Measurements from ENCODE around the gene SSBP2. TPM values are rescaled to one million over a fixed set of nuclear protein-coding genes. Genes with fewer than 3 reads are reported as not detected.

SSBP2 gene
- total RNA-seq, 2 donors from 2014 or later, result 25.1 to 26.9 TPM

DNA sequence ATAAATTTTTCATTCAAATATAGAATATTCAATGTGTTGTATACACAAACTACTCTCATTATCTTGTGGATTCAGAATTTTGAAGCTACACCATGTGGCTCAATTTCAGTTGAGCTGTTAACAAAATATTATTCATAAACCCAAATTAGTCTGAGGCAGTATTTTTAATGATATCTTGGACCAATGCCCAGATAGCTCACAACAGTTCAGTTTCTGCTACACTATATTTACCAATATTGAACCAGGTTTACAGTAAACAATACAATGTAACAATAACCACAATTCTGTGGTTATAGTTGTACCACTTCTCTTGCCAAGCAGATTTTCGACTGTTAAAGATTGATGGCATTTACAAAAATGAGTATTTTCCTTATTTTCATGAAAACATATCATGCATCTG, 99.9 kb downstream of the SSBP2 start:
- no peak overlapping the region for H3K27ac ChIP-seq
- WGBS, result 73% methylated on average over 1 of the region's 1 CpG
- H3K36me3 ChIP-seq, result no peaks in the 10 kb centered on the region
- DNase-seq (ENCODE audit: low spot score), result no peak
- H3K27me3 ChIP-seq (replicated peaks; ENCODE audit: insufficient read depth), result no peaks in the 10 kb centered on the region
- no peak overlapping the region for H3K4me3 ChIP-seq
- TF ChIP-seq POLR2A (IDR thresholded peaks at IDR 0.05) (no peak), POLR2AphosphoS5 (IDR thresholded peaks at IDR 0.05) (no peak)
- TF ChIP-seq, protein P1, sequence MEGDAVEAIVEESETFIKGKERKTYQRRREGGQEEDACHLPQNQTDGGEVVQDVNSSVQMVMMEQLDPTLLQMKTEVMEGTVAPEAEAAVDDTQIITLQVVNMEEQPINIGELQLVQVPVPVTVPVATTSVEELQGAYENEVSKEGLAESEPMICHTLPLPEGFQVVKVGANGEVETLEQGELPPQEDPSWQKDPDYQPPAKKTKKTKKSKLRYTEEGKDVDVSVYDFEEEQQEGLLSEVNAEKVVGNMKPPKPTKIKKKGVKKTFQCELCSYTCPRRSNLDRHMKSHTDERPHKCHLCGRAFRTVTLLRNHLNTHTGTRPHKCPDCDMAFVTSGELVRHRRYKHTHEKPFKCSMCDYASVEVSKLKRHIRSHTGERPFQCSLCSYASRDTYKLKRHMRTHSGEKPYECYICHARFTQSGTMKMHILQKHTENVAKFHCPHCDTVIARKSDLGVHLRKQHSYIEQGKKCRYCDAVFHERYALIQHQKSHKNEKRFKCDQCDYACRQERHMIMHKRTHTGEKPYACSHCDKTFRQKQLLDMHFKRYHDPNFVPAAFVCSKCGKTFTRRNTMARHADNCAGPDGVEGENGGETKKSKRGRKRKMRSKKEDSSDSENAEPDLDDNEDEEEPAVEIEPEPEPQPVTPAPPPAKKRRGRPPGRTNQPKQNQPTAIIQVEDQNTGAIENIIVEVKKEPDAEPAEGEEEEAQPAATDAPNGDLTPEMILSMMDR (IDR thresholded peaks at IDR 0.05), result no peak
- H3K9me3 ChIP-seq, result no peaks in the 10 kb centered on the region
- intact Hi-C loops (cut with DNase I), result no loop called here
- no peaks in the 10 kb centered on the region for H3K4me1 ChIP-seq (replicated peaks)

DNA sequence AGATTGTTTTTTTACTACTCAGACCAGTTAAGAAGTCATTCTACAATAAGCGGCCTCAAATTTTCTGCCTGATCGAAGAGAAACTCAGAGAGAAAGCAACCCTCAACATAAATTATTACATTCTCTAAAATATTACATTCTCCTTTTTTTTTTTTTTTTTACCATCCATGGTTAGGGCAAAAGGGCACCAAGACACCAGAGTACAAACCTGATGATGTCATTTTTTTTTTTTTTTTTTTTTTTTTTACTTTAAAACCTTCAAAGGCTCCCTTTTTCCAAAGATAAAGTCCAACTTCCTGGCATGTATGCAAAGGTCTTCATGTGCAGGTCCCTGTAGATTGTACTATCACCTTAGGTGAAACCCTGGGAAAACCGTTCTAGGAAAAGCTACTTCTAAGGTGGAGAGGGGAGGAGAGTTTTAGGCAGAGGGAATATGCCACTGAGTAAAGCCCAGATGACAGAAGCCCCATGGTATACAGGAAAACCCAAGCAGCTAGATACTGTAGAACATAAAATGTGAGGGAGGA, 104.4 kb downstream of the SSBP2 start:
- intact Hi-C loops (cut with DNase I), result no loop called here
- TF ChIP-seq POLR2AphosphoS5 (IDR thresholded peaks at IDR 0.05) (no peak), POLR2A (IDR thresholded peaks at IDR 0.05) (no peak)
- TF ChIP-seq, protein P1 (IDR thresholded peaks at IDR 0.05), result no peak
- DNase-seq (ENCODE audit: low spot score), result no peak
- Histone ChIP-seq H3K4me3 (no peak overlapping the region), H3K9me3 (no peaks in the 10 kb centered on the region), H3K27me3 (replicated peaks; ENCODE audit: insufficient read depth) (no peaks in the 10 kb centered on the region), H3K4me1 (replicated peaks) (no peaks in the 10 kb centered on the region), H3K36me3 (no peaks in the 10 kb centered on the region), H3K27ac (no peak overlapping the region)
- WGBS, result 89% methylated on average over 3 of the region's 3 CpGs

DNA sequence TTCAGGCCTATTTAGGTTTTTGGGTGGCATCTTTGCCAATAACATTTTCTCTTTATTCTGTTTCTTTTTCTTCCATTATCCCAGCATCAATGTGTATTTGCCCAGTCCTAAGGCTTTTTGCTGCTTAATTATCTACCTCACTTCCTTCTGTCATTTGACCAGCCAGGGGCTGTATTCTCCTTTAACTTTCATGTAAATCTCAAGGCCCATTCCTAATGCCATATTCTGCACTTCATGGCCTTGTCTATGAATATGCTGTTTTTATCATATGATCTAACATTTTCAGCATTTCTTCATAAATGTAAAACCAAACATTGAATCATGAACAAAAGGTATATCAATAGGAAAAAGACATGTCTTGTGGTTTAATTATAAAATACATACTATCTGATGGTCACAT, 108.7 kb downstream of the SSBP2 start:
- intact Hi-C loops (cut with DNase I), result no loop called here
- DNase-seq (ENCODE audit: low spot score), result no peak
- no peak overlapping the region for H3K4me3 ChIP-seq
- no peaks in the 10 kb centered on the region for H3K4me1 ChIP-seq (replicated peaks)
- H3K27me3 ChIP-seq (replicated peaks; ENCODE audit: insufficient read depth), result no peaks in the 10 kb centered on the region
- no peaks in the 10 kb centered on the region for H3K9me3 ChIP-seq
- TF ChIP-seq POLR2AphosphoS5 (IDR thresholded peaks at IDR 0.05), result no peak
- TF ChIP-seq POLR2A (IDR thresholded peaks at IDR 0.05), result no peak
- TF ChIP-seq, protein P1 (IDR thresholded peaks at IDR 0.05), result no peak
- H3K36me3 ChIP-seq, result no peaks in the 10 kb centered on the region
- no peak overlapping the region for H3K27ac ChIP-seq

DNA sequence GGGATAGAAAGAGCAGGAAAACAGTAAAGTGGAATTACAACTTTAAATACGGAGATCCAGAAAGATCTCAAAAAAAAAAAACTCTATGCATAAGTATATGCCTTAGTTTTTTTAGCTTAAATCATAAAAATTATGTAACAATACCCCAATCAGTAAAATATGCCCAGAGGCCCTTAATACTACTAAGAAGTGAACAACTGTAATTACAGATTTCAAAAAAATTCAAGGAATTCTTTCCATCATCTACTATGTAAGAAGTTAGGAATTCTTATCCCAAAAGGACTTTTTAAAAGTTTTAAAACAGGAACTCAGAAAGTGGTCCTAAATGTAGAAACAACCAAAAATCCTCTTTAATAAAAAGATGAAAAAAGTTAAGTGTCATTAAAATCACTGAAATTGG, 111.3 kb downstream of the SSBP2 start:
- no peak for DNase-seq (ENCODE audit: low spot score)
- Histone ChIP-seq H3K27ac (no peak overlapping the region), H3K4me1 (replicated peaks) (no peaks in the 10 kb centered on the region), H3K9me3 (no peaks in the 10 kb centered on the region), H3K27me3 (replicated peaks; ENCODE audit: insufficient read depth) (no peaks in the 10 kb centered on the region), H3K4me3 (no peak overlapping the region), H3K36me3 (no peaks in the 10 kb centered on the region)
- 93% methylated on average over 1 of the region's 1 CpG for WGBS
- TF ChIP-seq POLR2AphosphoS5 (IDR thresholded peaks at IDR 0.05), result no peak
- TF ChIP-seq, protein P1 (IDR thresholded peaks at IDR 0.05), result no peak
- TF ChIP-seq POLR2A (IDR thresholded peaks at IDR 0.05), result no peak
- intact Hi-C loops (cut with DNase I), result no loop called here

DNA sequence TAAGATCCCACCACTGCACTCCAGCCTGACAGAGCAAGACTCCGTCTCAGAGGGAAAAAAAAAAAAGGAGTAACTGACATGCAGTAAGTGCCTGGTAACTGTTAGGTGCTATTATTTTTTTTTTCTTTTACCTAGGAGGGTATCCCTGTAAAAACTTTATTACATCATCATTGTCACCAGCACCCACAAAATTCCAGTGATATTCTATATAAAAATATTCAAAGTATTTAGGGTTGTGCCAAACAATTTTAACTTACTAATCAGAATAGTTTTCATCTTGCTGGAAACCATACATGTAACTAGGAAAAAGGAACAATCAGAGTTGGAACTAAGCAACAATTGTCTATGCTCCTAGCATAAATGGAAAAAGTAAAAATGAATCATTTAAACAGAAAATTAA, 112.4 kb downstream of the SSBP2 start:
- H3K27ac ChIP-seq, result no peak overlapping the region
- no peaks in the 10 kb centered on the region for H3K9me3 ChIP-seq
- no peak overlapping the region for H3K4me3 ChIP-seq
- H3K27me3 ChIP-seq (replicated peaks; ENCODE audit: insufficient read depth), result no peaks in the 10 kb centered on the region
- intact Hi-C loops (cut with DNase I), result no loop called here
- 89% methylated on average over 1 of the region's 1 CpG for WGBS
- H3K36me3 ChIP-seq, result no peaks in the 10 kb centered on the region
- H3K4me1 ChIP-seq (replicated peaks), result no peaks in the 10 kb centered on the region
- no peak for TF ChIP-seq POLR2A (IDR thresholded peaks at IDR 0.05)
- TF ChIP-seq, protein P1 (IDR thresholded peaks at IDR 0.05), result no peak
- no peak for TF ChIP-seq POLR2AphosphoS5 (IDR thresholded peaks at IDR 0.05)
- no peak for DNase-seq (ENCODE audit: low spot score)

All from prostate gland (tissue), 2 donors.